GM21526 (cell line): Measurements from ENCODE around the gene PLOD1.

Source experiments
- ATAC-seq: cut with Tn5 transposase; IDR thresholded peaks from one replicate; pipeline ENCODE4 v1.9.1; 2021; ENCODE audit warnings: moderate library complexity; ENCODE audit not compliant: unreplicated experiment, low FRiP score

Gene PLOD1

GRCh38 chr1:11970441-11971185 is 36.1 kb downstream of the PLOD1 start:
- no peak for ATAC-seq

GRCh38 chr1:11977625-11978024 is 43.1 kb downstream of the PLOD1 start:
- ATAC-seq, result no peak

GRCh38 chr1:11978301-11978700 is 43.8 kb downstream of the PLOD1 start:
- no peak for ATAC-seq

GRCh38 chr1:11979028-11979850 is 44.7 kb downstream of the PLOD1 start:
- no peak for ATAC-seq

GRCh38 chr1:11979851-11980675 is 45.5 kb downstream of the PLOD1 start, which contains the start of gene MFN2:
MFN2 (plus strand) TSS chr1:11980444; CDS start chr1:11989169, 8,725 bp downstream.
- ATAC-seq, result peak; percentile 82

GRCh38 chr1:11980676-11980972 is 46.1 kb downstream of the PLOD1 start:
- no peak for ATAC-seq

GRCh38 chr1:11981378-11982009 is 47.0 kb downstream of the PLOD1 start:
- ATAC-seq, result no peak

GRCh38 chr1:11982010-11982392 is 47.5 kb downstream of the PLOD1 start:
- ATAC-seq, result no peak

GRCh38 chr1:11984121-11984520 is 49.6 kb downstream of the PLOD1 start:
- ATAC-seq, result no peak

- ATAC-seq, result no peak
These were observed 50.1 kb downstream of the PLOD1 start for GRCh38 chr1:11984576-11984975.

- ATAC-seq, result no peak
These were observed 50.7 kb downstream of the PLOD1 start for GRCh38 chr1:11985171-11985570.

- no peak for ATAC-seq
These were observed 51.3 kb downstream of the PLOD1 start for GRCh38 chr1:11985851-11986250.

- ATAC-seq, result no peak
These were observed 55.2 kb downstream of the PLOD1 start for GRCh38 chr1:11989669-11990068.

- ATAC-seq, result no peak
These were observed 56.0 kb downstream of the PLOD1 start for GRCh38 chr1:11990303-11991032.

GRCh38 chr1:11991969-11992676 is 57.6 kb downstream of the PLOD1 start:
- no peak for ATAC-seq

- no peak for ATAC-seq
These were observed 62.7 kb downstream of the PLOD1 start for GRCh38 chr1:11997081-11997850.

GRCh38 chr1:11998636-11999035 is 64.1 kb downstream of the PLOD1 start:
- ATAC-seq, result no peak

GRCh38 chr1:11999236-11999635 is 64.7 kb downstream of the PLOD1 start:
- ATAC-seq, result no peak
